Neural progenitor cell (in vitro differentiated cells): ENCODE measurements around the gene ZNF500. TPM values are rescaled to one million over a fixed set of nuclear protein-coding genes. Genes with fewer than 3 reads are reported as not detected.

ENCODE experiments used
- DNase-seq: peaks from one replicate; pipeline ENCODE4 v3.0.0-alpha.2; 2016; ENCODE audit warnings: low spot score
- H2AFZ ChIP-seq: fragments of 200-600 bp; sonication (generic); replicated peaks from 2 replicates; pipeline ENCODE4 v1.6.1; 2016; ENCODE audit warnings: antibody characterized with exemption
- H3F3A ChIP-seq: fragments of 200-600 bp; sonication (generic); 2 replicates; pipeline ENCODE4 v1.6.1; 2016; ENCODE audit warnings: antibody characterized with exemption, low read depth
- H3K27ac ChIP-seq: fragments of 200-600 bp; sonication (generic); 2 replicates; pipeline ENCODE4 v1.5.1; 2016; ENCODE audit warnings: mild to moderate bottlenecking
- H3K27me3 ChIP-seq: fragments of 200-600 bp; sonication (generic); 2 replicates; pipeline ENCODE4 v1.6.1; 2016; ENCODE audit warnings: mild to moderate bottlenecking, moderate library complexity
- H3K36me3 ChIP-seq: fragments of 200-600 bp; sonication (generic); 2 replicates; pipeline ENCODE4 v1.5.1; 2016
- H3K4me1 ChIP-seq: fragments of 200-600 bp; sonication (generic); 2 replicates; pipeline ENCODE4 v1.6.1; 2016; ENCODE audit warnings: mixed run types
- H3K4me2 ChIP-seq: fragments of 200-600 bp; sonication (generic); 2 replicates; pipeline ENCODE4 v1.6.1; 2016
- H3K4me3 ChIP-seq: fragments of 200-600 bp; sonication (generic); 2 replicates; pipeline ENCODE4 v1.5.1; 2016
- H3K79me2 ChIP-seq: fragments of 200-600 bp; sonication (generic); 2 replicates; pipeline ENCODE4 v1.6.1; 2016; ENCODE audit warnings: low read depth
- H3K9ac ChIP-seq: fragments of 200-600 bp; sonication (generic); 2 replicates; pipeline ENCODE4 v1.6.1; 2016
- H3K9me3 ChIP-seq: fragments of 200-600 bp; sonication (generic); 2 replicates; pipeline ENCODE4 v1.5.1; 2016; ENCODE audit warnings: low read depth
- H4K20me1 ChIP-seq: fragments of 200-600 bp; sonication (generic); 2 replicates; pipeline ENCODE4 v1.6.1; 2016; ENCODE audit warnings: low read depth
- H3K27ac Mint-ChIP-seq: 3 replicates; pipeline ENCODE4 v1.8.0; 2021; ENCODE audit warnings: mixed read lengths
- H3K27me3 Mint-ChIP-seq: 2 replicates; pipeline ENCODE4 v1.8.0; 2022; ENCODE audit warnings: low read depth, mild to moderate bottlenecking, inconsistent platforms, moderate library complexity, mixed read lengths; ENCODE audit not compliant: insufficient read depth
- H3K36me3 Mint-ChIP-seq: 3 replicates; pipeline ENCODE4 v1.8.0; 2021; ENCODE audit warnings: mixed read lengths
- H3K4me1 Mint-ChIP-seq: 3 replicates; pipeline ENCODE4 v1.8.0; 2021; ENCODE audit warnings: mixed read lengths
- H3K4me3 Mint-ChIP-seq: 3 replicates; pipeline ENCODE4 v1.8.0; 2021; ENCODE audit warnings: mild to moderate bottlenecking, moderate library complexity, mixed read lengths
- H3K9me3 Mint-ChIP-seq: 3 replicates; pipeline ENCODE4 v1.8.0; 2020; ENCODE audit warnings: mixed read lengths
- EZH2 ChIP-seq: fragments of 200-600 bp; sonication (generic); IDR thresholded peaks from 2 replicates; pipeline ENCODE4 v1.6.1; 2017; ENCODE audit warnings: antibody characterized with exemption, mild to moderate bottlenecking, moderate library complexity
- EZH2phosphoT487 ChIP-seq: fragments of 200-600 bp; sonication (generic); IDR thresholded peaks from 2 replicates; pipeline ENCODE4 v1.6.1; 2017; ENCODE audit warnings: antibody characterized with exemption
- total RNA-seq: library from RNA; depleted of rRNA; stranded (reverse); fragments of >200 nt; gene quantifications from 2 replicates; pipeline ENCODE4 v1.2.3, GENCODE V29; 2015; ENCODE audit warnings: low replicate concordance
- TF ChIP-seq, protein P1 (sequence below): fragments of 200-600 bp; sonication (generic); IDR thresholded peaks from 2 replicates; pipeline ENCODE4 v1.5.1; 2017; ENCODE audit warnings: antibody characterized with exemption, mild to moderate bottlenecking

Gene ZNF500
- total RNA-seq, 1 donor from 2014 or later: 4.2 TPM

DNA sequence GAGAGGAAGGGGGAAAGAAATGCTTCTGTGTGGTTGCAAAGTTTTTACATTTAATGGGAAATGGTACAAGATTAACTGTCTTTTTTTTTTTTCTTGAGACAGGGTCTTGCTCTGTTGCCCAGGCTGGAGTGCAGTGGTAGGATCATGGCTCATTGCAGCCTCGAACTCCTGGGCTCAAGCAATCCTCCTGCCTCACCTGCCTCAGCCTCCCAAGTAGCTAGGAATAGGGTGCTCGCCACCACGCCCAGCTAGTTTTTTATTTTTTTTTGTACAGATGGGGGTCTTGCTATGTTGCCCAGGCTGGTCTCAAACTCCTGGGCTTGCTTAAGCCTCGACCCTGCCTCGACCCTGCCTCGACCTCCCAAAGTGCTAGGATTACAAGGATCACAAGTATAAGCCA, 39.3 kb upstream of the ZNF500 start:
- Mint-ChIP-seq H3K9me3 (no peaks in the 10 kb centered on the region), H3K4me1 (peaks cover 12% of the 10 kb centered on the region), H3K27me3 (peaks cover 2% of the 10 kb centered on the region), H3K27ac (no peak overlapping the region), H3K4me3 (no peak overlapping the region), H3K36me3 (peaks cover 14% of the 10 kb centered on the region)
- TF ChIP-seq EZH2 (no peak), EZH2phosphoT487 (no peak)
- TF ChIP-seq, protein P1, sequence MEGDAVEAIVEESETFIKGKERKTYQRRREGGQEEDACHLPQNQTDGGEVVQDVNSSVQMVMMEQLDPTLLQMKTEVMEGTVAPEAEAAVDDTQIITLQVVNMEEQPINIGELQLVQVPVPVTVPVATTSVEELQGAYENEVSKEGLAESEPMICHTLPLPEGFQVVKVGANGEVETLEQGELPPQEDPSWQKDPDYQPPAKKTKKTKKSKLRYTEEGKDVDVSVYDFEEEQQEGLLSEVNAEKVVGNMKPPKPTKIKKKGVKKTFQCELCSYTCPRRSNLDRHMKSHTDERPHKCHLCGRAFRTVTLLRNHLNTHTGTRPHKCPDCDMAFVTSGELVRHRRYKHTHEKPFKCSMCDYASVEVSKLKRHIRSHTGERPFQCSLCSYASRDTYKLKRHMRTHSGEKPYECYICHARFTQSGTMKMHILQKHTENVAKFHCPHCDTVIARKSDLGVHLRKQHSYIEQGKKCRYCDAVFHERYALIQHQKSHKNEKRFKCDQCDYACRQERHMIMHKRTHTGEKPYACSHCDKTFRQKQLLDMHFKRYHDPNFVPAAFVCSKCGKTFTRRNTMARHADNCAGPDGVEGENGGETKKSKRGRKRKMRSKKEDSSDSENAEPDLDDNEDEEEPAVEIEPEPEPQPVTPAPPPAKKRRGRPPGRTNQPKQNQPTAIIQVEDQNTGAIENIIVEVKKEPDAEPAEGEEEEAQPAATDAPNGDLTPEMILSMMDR: no peak
- H3K27ac ChIP-seq: no peak overlapping the region
- DNase-seq: no peak
- H3K9ac ChIP-seq: no peak overlapping the region
- no peaks in the 10 kb centered on the region for H3K79me2 ChIP-seq
- H3K9me3 ChIP-seq: no peaks in the 10 kb centered on the region
- peaks cover 8% of the 10 kb centered on the region for H3K36me3 ChIP-seq
- no peaks in the 10 kb centered on the region for H3K27me3 ChIP-seq
- no peak overlapping the region for H2AFZ ChIP-seq
- no peak overlapping the region for H3K4me3 ChIP-seq
- no peak overlapping the region for H3K4me2 ChIP-seq
- peaks cover 13% of the 10 kb centered on the region for H3K4me1 ChIP-seq
- H3F3A ChIP-seq: peaks cover 39% of the 10 kb centered on the region
- no peaks in the 10 kb centered on the region for H4K20me1 ChIP-seq

DNA sequence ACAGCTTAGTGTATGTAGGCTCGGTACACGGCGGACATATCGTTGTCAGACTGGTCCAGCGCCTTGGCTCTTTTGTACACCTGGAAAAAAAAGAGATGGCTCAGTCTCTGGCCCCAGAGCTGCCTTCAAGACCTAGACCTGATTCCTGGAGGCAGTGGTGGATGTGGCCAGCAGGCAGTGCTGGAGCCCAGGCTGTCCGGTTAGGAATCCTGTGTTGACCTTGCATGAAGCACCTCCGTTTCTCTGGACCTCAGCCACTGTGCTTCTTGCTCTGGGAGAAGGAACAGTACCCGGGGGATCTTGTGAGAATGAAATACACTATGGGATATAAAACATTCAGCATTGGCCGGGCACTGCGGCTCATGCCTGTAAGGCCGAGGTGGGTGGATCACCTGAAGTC, 38.3 kb upstream of the ZNF500 start:
- no peak overlapping the region for H3K4me3 ChIP-seq
- H3K79me2 ChIP-seq: peaks cover 5% of the 10 kb centered on the region
- no peak overlapping the region for H3K9ac ChIP-seq
- H3K9me3 ChIP-seq: no peaks in the 10 kb centered on the region
- H3K36me3 Mint-ChIP-seq: peaks cover 14% of the 10 kb centered on the region
- H3K27me3 Mint-ChIP-seq: peaks cover under 1% of the 10 kb centered on the region
- TF ChIP-seq EZH2 (no peak), EZH2phosphoT487 (no peak)
- TF ChIP-seq, protein P1: no peak
- peaks cover 15% of the 10 kb centered on the region for H3K4me1 ChIP-seq
- no peak overlapping the region for H3K27ac ChIP-seq
- H2AFZ ChIP-seq: no peak overlapping the region
- no peak for DNase-seq
- H3F3A ChIP-seq: peaks cover 45% of the 10 kb centered on the region
- H3K27me3 ChIP-seq: no peaks in the 10 kb centered on the region
- H3K4me1 Mint-ChIP-seq: peaks cover 15% of the 10 kb centered on the region
- no peak overlapping the region for H3K27ac Mint-ChIP-seq
- no peak overlapping the region for H3K4me3 Mint-ChIP-seq
- H3K4me2 ChIP-seq: no peak overlapping the region
- no peaks in the 10 kb centered on the region for H4K20me1 ChIP-seq
- H3K36me3 ChIP-seq: peaks cover 8% of the 10 kb centered on the region
- no peaks in the 10 kb centered on the region for H3K9me3 Mint-ChIP-seq

DNA sequence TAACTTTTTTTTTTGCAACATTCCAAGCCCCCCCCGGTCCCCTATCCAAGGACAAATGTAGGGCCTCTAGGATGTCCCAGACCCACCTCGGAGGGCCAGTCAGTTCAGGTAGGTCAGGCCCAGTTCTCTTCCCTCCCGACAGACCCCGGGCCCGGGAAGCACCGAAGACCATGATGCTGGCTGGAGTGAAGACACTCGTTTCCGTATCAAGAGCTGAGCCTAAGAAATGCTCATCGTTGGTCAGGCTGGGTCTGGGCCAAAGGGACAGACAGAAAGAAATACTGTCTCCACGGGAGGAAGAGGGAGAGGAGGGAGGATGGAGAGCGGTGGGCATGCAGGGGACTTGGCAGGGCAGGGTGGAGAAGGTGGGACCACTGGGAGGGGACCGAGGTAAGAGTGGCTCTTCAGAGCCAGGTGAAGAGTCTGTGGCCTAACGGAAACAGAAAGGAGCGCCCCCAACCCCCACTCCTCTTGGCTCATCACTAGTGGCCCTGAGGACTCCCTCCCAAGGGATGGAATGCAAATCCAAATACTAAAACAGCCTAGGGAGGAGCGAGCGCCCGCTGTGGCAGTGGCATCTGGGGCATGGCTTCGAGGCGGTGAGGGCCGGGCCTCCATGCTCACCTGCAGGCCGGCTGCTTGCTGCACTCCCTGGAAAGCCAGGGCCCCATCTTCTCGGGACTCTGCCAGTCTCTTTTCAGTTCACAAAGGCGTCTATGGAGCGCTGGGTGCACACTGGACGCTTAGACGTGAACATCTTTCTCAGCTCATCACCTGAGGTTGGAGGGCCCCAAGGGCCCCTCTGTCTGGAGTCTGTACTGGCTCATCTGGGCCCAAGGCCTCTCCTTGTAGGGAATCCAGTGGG, 37.2 kb upstream of the ZNF500 start:
- Mint-ChIP-seq H3K9me3 (no peaks in the 10 kb centered on the region), H3K36me3 (peaks cover 11% of the 10 kb centered on the region), H3K27me3 (no peaks in the 10 kb centered on the region), H3K27ac (no peak overlapping the region), H3K4me1 (peaks cover 15% of the 10 kb centered on the region), H3K4me3 (peak overlapping the region; percentile 90)
- peaks cover 15% of the 10 kb centered on the region for H3K4me1 ChIP-seq
- no peak for DNase-seq
- peaks cover 5% of the 10 kb centered on the region for H3K79me2 ChIP-seq
- H3K27me3 ChIP-seq: no peaks in the 10 kb centered on the region
- H4K20me1 ChIP-seq: no peaks in the 10 kb centered on the region
- H2AFZ ChIP-seq: no peak overlapping the region
- H3K4me2 ChIP-seq: peak overlapping the region; percentile 83
- no peak overlapping the region for H3K9ac ChIP-seq
- H3F3A ChIP-seq: peaks cover 45% of the 10 kb centered on the region
- no peak overlapping the region for H3K27ac ChIP-seq
- peaks cover 8% of the 10 kb centered on the region for H3K36me3 ChIP-seq
- no peaks in the 10 kb centered on the region for H3K9me3 ChIP-seq
- no peak overlapping the region for H3K4me3 ChIP-seq
- TF ChIP-seq, protein P1: no peak
- no peak for TF ChIP-seq EZH2phosphoT487
